Muscle layer of colon (tissue), 2 donors: ENCODE measurements around the gene PTPN4.

Source experiments
- H3K27ac ChIP-seq: one replicate; pipeline ENCODE4 v1.7.0; 2013; ENCODE audit warnings: low read depth, mild to moderate bottlenecking, low read length, moderate library complexity
- H3K27me3 ChIP-seq, 2 donors: one replicate each; pipeline ENCODE4 v1.7.0; 2013; ENCODE audit warnings: low read length in 2 of 2, mild to moderate bottlenecking in 2 of 2; ENCODE audit not compliant: insufficient read depth in 2 of 2, control insufficient read depth in 1 of 2
- H3K36me3 ChIP-seq: one replicate; pipeline ENCODE4 v1.7.0; 2013; ENCODE audit warnings: mild to moderate bottlenecking, low read length; ENCODE audit not compliant: insufficient read depth
- H3K4me1 ChIP-seq: one replicate; pipeline ENCODE4 v1.7.0; 2013; ENCODE audit warnings: mild to moderate bottlenecking, low read length; ENCODE audit not compliant: insufficient read depth
- H3K4me3 ChIP-seq, 2 donors: one replicate each; pipeline ENCODE4 v1.7.0; 2013; ENCODE audit warnings: low read length in 2 of 2, low read depth in 1 of 2, mild to moderate bottlenecking in 1 of 2, moderate library complexity in 1 of 2
- H3K9ac ChIP-seq: one replicate; pipeline ENCODE4 v1.7.0; 2013; ENCODE audit warnings: low read length
- H3K9me3 ChIP-seq: one replicate; pipeline ENCODE4 v1.7.0; 2013; ENCODE audit warnings: mild to moderate bottlenecking, low read length
- donor health status: abdominal sarcoma.
- donor health status: Adenocarcinoma of cecum.

Gene PTPN4, protein sequence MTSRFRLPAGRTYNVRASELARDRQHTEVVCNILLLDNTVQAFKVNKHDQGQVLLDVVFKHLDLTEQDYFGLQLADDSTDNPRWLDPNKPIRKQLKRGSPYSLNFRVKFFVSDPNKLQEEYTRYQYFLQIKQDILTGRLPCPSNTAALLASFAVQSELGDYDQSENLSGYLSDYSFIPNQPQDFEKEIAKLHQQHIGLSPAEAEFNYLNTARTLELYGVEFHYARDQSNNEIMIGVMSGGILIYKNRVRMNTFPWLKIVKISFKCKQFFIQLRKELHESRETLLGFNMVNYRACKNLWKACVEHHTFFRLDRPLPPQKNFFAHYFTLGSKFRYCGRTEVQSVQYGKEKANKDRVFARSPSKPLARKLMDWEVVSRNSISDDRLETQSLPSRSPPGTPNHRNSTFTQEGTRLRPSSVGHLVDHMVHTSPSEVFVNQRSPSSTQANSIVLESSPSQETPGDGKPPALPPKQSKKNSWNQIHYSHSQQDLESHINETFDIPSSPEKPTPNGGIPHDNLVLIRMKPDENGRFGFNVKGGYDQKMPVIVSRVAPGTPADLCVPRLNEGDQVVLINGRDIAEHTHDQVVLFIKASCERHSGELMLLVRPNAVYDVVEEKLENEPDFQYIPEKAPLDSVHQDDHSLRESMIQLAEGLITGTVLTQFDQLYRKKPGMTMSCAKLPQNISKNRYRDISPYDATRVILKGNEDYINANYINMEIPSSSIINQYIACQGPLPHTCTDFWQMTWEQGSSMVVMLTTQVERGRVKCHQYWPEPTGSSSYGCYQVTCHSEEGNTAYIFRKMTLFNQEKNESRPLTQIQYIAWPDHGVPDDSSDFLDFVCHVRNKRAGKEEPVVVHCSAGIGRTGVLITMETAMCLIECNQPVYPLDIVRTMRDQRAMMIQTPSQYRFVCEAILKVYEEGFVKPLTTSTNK

DNA sequence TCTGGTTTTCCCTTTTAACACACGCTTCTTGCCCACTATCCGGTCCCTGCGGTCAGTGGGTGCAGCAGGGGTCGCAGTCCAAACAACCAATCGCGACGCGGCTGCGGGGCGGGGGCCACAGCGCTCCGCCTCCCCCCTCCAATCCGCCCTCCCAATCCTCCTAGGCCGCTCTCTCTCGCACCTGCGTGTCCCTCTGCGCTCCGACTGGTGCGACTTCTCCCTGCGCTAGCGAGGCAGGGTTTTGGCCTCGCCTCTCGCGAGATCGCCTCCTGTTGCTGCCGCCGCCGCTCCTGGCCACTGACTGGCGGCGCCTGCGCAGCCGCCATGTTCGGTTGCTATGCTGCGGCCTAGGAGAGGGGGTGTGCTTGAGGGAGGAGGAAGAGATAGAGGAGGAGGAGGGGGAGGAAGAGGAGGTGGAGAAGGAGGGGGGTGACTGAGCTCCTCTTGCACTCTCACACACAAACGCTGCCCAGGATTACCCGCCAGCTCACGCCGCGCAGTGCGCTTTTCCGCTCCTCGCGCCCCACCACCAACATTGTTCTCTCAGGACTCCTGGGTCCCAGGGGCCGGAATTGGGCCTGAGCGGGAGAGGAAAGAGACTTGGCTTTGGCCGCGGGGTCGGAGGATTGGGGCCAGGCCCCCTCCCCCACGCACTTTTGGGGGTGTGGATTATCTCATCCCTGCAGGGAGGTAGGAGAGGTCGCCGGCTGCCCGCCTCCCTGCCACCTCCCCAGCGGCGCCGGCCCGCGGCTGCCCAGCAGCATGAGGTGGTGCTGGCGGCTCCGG lies at the start of gene PTPN4:
Gene PTPN4, plus strand, starts transcription at position 472 of the 786 bp plus-strand sequence. CDS start 49,932 bp downstream, outside the sequence.
- Histone ChIP-seq H3K27ac (peak within 1 kb of the TSS; percentile 81), H3K4me1 (peaks cover 19% of the 10 kb centered on the region), H3K27me3 (no peaks in the 10 kb centered on the region), H3K9me3 (no peaks in the 10 kb centered on the region), H3K36me3 (no peaks in the 10 kb centered on the region), H3K4me3 (peak within 1 kb of the TSS; percentile 81 to 83), H3K9ac (peak within 1 kb of the TSS; percentile 82)

DNA sequence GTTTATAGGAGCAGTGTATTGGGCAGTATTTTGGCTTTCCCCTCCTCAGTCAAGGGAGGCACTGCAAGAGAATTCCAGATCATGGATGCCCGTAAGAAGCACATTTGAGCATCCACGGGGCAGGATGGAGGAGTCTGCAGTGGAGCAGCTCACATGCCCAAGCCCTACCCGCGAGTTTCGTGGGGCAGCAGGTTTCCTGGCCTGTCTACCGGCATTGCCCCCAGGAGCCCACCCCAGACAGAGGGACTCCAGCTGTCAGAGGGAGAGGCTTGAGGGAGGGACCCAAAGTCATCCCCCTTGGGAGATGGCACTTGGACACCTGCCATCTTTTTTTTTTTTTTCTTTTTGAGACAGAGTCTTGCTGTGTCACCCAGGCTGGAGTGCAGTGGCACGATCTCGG lies 49.4 kb upstream of the PTPN4 start:
- Histone ChIP-seq H3K27ac (no peak overlapping the region), H3K9me3 (no peaks in the 10 kb centered on the region), H3K27me3 (no peaks in the 10 kb centered on the region), H3K36me3 (no peaks in the 10 kb centered on the region), H3K4me1 (no peaks in the 10 kb centered on the region), H3K4me3 (no peak overlapping the region), H3K9ac (no peak overlapping the region)

DNA sequence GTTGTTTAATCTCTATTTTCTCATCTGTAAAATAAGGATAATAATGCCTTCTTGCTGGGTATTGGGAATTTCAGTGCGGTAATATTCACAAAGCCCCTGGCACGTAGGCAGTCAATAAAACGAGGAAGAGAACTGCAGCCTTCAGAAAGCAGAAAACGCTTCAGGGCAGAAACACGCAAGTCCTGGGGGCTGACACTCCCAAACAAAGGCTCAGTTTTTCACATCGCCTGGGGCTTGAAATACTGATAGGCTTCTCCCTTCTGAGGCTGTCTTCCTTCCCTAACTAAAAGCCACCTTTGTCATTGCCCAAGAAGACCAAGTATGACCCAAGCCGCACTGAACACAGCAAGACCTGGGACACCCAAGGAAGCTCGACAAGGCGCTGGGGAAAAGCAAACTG lies 48.4 kb upstream of the PTPN4 start:
- no peak overlapping the region for H3K27ac ChIP-seq
- no peaks in the 10 kb centered on the region for H3K9me3 ChIP-seq
- no peaks in the 10 kb centered on the region for H3K27me3 ChIP-seq
- H3K9ac ChIP-seq: no peak overlapping the region
- no peak overlapping the region for H3K4me3 ChIP-seq
- no peaks in the 10 kb centered on the region for H3K36me3 ChIP-seq
- no peaks in the 10 kb centered on the region for H3K4me1 ChIP-seq

DNA sequence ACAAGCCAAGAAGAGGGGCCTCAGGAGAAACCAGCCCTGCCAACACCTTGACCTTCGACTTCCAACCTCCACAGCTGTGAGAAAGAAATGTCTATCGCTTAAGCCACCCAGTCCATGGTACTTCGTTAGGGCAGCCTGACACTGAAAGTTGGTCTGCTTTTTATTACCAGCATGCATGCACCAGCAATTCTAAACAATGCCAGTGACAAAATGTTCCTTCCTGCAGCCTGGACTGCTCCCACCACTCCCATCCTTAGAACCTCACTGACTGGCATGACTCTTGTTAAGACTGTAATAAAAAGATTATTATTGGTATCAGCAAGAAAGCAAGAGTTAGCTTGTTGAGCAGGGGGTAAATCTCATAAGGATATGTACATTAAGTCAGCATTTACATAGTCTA lies 47.2 kb upstream of the PTPN4 start:
- Histone ChIP-seq H3K36me3 (no peaks in the 10 kb centered on the region), H3K9ac (no peak overlapping the region), H3K4me3 (no peak overlapping the region), H3K27ac (no peak overlapping the region), H3K9me3 (no peaks in the 10 kb centered on the region), H3K27me3 (no peaks in the 10 kb centered on the region), H3K4me1 (no peaks in the 10 kb centered on the region)

DNA sequence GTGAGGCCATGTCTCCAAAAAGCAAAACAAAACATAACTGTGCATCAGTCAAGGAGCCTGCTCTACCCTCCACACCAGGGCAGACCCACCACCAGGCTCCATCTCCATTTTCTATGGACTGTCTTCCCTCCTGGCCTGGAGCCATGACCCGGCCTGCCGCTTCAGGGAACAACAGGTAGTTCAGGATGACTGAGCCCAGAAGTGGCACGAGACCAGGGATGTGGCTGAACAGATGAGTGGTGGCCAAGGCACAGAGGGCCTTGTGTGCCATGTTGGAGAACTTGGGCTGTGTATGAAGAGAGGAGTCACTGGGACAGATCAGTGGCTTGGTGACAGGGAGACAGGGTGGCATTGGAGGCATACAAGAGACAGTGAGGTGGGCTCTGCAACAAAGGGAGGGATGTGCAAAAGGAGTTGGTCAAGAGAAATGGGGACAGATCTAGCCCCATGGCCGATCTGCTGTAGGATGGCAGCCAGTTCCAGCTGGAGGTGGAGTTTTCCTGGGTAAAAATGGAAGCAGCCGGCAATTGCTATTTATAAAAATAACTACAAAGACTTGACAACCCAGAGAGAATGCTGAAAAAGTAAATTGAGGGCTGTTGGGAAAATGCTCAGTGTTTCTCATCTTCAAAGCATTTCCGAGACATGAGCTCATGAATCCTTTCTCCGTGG lies 45.8 kb upstream of the PTPN4 start:
- no peak overlapping the region for H3K27ac ChIP-seq
- no peaks in the 10 kb centered on the region for H3K36me3 ChIP-seq
- no peak overlapping the region for H3K9ac ChIP-seq
- no peaks in the 10 kb centered on the region for H3K27me3 ChIP-seq
- no peaks in the 10 kb centered on the region for H3K4me1 ChIP-seq
- no peak overlapping the region for H3K4me3 ChIP-seq
- no peaks in the 10 kb centered on the region for H3K9me3 ChIP-seq

DNA sequence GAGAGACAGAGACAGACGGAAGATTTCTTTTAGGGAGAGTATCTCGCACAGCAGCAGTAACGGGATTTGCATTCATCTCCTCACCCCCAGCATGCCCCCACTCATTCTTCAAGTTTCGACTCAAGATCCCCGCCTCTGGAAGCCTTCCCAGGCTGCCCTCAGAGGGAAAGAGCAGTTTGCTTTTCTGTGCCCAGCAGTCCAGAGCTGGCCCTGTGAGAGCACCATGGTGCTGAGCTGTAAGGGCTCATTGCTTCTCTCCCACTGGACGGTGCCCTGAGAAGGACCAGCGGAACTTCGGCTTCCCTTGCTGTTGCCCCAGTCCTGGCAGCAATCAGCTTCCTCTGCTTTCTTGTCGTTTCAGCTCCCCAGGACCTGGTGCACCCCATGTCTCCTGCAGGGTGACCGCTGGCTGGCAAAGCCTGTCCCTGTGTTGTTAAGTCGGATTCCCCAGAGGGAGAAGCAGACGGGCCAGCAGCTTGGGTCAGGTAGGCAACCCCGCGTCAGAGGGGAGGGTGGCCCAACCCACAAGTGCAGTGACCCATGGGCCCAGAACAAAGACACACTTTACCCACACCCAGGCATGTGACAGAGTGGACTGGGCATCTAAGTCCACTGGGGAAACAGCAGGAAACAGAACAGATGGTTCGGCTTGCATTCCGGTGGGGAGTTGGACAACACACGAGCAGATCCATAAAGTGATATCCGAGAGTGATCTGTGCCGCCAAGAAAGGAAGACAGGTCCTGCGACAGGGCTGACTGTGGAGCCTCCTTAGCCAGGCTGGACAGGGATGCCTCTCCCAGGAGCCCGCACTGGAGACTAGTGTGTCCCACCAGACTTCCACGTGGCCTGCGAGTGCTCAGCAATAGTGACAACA lies 44.1 kb upstream of the PTPN4 start:
- no peaks in the 10 kb centered on the region for H3K9me3 ChIP-seq
- no peak overlapping the region for H3K9ac ChIP-seq
- H3K27ac ChIP-seq: no peak overlapping the region
- no peaks in the 10 kb centered on the region for H3K36me3 ChIP-seq
- H3K27me3 ChIP-seq: no peaks in the 10 kb centered on the region
- no peak overlapping the region for H3K4me3 ChIP-seq
- H3K4me1 ChIP-seq: no peaks in the 10 kb centered on the region

DNA sequence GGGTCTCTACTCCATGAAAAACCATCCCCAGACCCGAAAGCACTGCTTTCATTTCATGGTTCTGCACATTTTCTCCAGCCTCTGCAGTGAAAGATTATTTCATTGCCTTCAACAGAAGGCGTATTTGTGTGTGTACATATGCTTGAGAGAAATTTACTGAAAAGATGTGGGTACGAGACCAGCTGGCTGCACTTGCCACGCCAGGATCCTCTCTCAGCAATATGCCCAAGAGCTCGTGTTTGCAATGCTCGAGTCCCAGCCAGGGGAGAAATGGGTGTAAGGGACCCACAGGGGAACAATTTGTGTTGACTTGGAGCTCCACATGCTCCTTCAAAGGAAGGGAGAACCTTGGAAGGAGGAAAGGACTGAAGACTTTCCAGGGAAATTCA lies 43.4 kb upstream of the PTPN4 start:
- H3K4me3 ChIP-seq: no peak overlapping the region
- H3K9me3 ChIP-seq: no peaks in the 10 kb centered on the region
- H3K36me3 ChIP-seq: no peaks in the 10 kb centered on the region
- H3K9ac ChIP-seq: no peak overlapping the region
- no peaks in the 10 kb centered on the region for H3K4me1 ChIP-seq
- H3K27me3 ChIP-seq: no peaks in the 10 kb centered on the region
- no peak overlapping the region for H3K27ac ChIP-seq

DNA sequence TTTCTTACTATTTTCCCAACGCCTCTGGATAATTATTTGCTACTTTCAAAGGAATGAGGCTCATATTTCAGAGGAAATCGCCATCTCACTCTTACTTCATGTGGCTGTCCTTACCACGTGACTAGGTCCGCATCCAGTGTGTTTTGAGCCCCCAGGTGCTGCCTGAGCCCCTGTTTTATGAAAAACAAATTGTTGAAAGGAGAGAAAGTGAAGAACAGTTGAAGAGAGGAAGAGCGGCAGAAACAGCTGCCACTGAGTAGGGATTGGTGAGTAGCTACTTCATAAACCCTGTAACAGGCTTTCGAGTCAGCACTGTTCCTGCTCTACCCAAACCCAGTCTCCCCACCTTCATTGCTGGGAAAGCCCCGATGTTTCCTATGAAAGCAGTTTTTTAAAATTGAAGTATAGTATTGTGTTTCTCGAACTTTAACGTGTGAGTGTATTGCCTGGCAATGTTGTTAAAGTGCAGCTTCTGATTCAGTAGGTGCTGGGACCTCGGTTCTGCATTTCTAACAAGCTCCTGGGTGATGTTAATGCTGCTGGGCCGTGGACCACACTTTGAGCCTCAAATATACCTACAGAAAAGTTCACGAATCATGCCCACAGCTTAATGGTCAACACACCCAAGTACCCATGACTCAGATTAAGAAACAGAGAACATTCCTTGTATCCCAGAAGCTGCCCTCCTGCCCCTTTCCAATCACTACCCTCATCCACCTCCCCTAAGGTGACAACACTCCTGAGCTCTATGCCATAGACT lies 41.0 kb upstream of the PTPN4 start:
- H3K4me1 ChIP-seq: no peaks in the 10 kb centered on the region
- H3K27me3 ChIP-seq: no peaks in the 10 kb centered on the region
- H3K9me3 ChIP-seq: no peaks in the 10 kb centered on the region
- no peak overlapping the region for H3K27ac ChIP-seq
- no peak overlapping the region for H3K9ac ChIP-seq
- no peak overlapping the region for H3K4me3 ChIP-seq
- H3K36me3 ChIP-seq: no peaks in the 10 kb centered on the region

DNA sequence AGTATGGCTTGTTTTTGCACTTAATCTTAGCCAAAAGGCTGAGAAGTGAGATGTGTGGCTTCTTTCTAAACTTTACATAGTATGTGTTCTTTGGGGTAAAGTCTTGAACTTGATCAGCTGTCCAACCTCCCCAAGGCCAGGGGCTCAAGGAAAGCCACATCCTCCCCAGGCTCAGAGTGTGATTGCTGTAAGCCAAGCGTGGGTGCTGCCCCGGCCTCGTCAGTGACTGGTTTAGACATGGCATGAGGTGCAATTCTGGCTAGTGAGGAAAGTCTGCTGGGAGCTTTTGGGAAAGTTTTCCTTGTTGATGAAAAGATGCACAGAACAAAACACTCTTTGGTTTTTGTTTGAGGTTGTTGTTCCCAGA lies 40.5 kb upstream of the PTPN4 start:
- no peaks in the 10 kb centered on the region for H3K9me3 ChIP-seq
- H3K4me3 ChIP-seq: no peak overlapping the region
- no peak overlapping the region for H3K27ac ChIP-seq
- H3K4me1 ChIP-seq: no peaks in the 10 kb centered on the region
- H3K27me3 ChIP-seq: no peaks in the 10 kb centered on the region
- H3K36me3 ChIP-seq: no peaks in the 10 kb centered on the region
- H3K9ac ChIP-seq: no peak overlapping the region

DNA sequence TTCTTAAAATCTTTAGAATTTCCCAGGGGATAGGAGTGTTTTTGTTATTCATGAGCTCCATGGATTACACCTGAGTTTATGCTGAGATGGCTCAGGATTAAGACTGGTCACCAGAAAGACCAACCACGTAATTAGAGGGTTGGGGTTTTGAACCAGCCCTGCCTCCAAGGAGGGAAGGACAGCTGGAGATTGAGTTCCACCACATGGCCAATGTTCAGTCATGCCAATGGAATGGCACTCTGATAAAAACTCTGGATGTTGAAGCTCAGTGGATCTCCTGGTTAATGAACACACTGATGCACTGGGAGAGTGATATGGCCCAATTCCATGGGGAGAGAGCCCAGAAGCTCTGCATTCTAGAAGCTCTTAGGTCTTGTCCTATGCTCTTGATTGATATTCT lies 38.7 kb upstream of the PTPN4 start:
- Histone ChIP-seq H3K36me3 (no peaks in the 10 kb centered on the region), H3K4me1 (no peaks in the 10 kb centered on the region), H3K9ac (no peak overlapping the region), H3K4me3 (no peak overlapping the region), H3K27ac (no peak overlapping the region), H3K27me3 (no peaks in the 10 kb centered on the region), H3K9me3 (no peaks in the 10 kb centered on the region)
